Neural progenitor cell (in vitro differentiated cells): ENCODE results near the gene BEND3. TPM values are rescaled to one million over a fixed set of nuclear protein-coding genes. Genes with fewer than 3 reads are reported as not detected.
"Not testable (repeated sequence)": the region's sequence is repeated elsewhere in the genome, so short reads cannot be mapped to it uniquely, and the experiment has no call there.

Experiments
- DNase-seq: peaks from one replicate; pipeline ENCODE4 v3.0.0-alpha.2; 2016; ENCODE audit warnings: low spot score
- H2AFZ ChIP-seq: fragments of 200-600 bp; sonication (generic); replicated peaks from 2 replicates; pipeline ENCODE4 v1.6.1; 2016; ENCODE audit warnings: antibody characterized with exemption
- H3F3A ChIP-seq: fragments of 200-600 bp; sonication (generic); 2 replicates; pipeline ENCODE4 v1.6.1; 2016; ENCODE audit warnings: antibody characterized with exemption, low read depth
- H3K27ac ChIP-seq: fragments of 200-600 bp; sonication (generic); 2 replicates; pipeline ENCODE4 v1.5.1; 2016; ENCODE audit warnings: mild to moderate bottlenecking
- H3K27me3 ChIP-seq: fragments of 200-600 bp; sonication (generic); 2 replicates; pipeline ENCODE4 v1.6.1; 2016; ENCODE audit warnings: mild to moderate bottlenecking, moderate library complexity
- H3K36me3 ChIP-seq: fragments of 200-600 bp; sonication (generic); 2 replicates; pipeline ENCODE4 v1.5.1; 2016
- H3K4me1 ChIP-seq: fragments of 200-600 bp; sonication (generic); 2 replicates; pipeline ENCODE4 v1.6.1; 2016; ENCODE audit warnings: mixed run types
- H3K4me2 ChIP-seq: fragments of 200-600 bp; sonication (generic); 2 replicates; pipeline ENCODE4 v1.6.1; 2016
- H3K4me3 ChIP-seq: fragments of 200-600 bp; sonication (generic); 2 replicates; pipeline ENCODE4 v1.5.1; 2016
- H3K79me2 ChIP-seq: fragments of 200-600 bp; sonication (generic); 2 replicates; pipeline ENCODE4 v1.6.1; 2016; ENCODE audit warnings: low read depth
- H3K9ac ChIP-seq: fragments of 200-600 bp; sonication (generic); 2 replicates; pipeline ENCODE4 v1.6.1; 2016
- H3K9me3 ChIP-seq: fragments of 200-600 bp; sonication (generic); 2 replicates; pipeline ENCODE4 v1.5.1; 2016; ENCODE audit warnings: low read depth
- H4K20me1 ChIP-seq: fragments of 200-600 bp; sonication (generic); 2 replicates; pipeline ENCODE4 v1.6.1; 2016; ENCODE audit warnings: low read depth
- H3K27ac Mint-ChIP-seq: 3 replicates; pipeline ENCODE4 v1.8.0; 2021; ENCODE audit warnings: mixed read lengths
- H3K27me3 Mint-ChIP-seq: 2 replicates; pipeline ENCODE4 v1.8.0; 2022; ENCODE audit warnings: low read depth, mild to moderate bottlenecking, inconsistent platforms, moderate library complexity, mixed read lengths; ENCODE audit not compliant: insufficient read depth
- H3K36me3 Mint-ChIP-seq: 3 replicates; pipeline ENCODE4 v1.8.0; 2021; ENCODE audit warnings: mixed read lengths
- H3K4me1 Mint-ChIP-seq: 3 replicates; pipeline ENCODE4 v1.8.0; 2021; ENCODE audit warnings: mixed read lengths
- H3K4me3 Mint-ChIP-seq: 3 replicates; pipeline ENCODE4 v1.8.0; 2021; ENCODE audit warnings: mild to moderate bottlenecking, moderate library complexity, mixed read lengths
- H3K9me3 Mint-ChIP-seq: 3 replicates; pipeline ENCODE4 v1.8.0; 2020; ENCODE audit warnings: mixed read lengths
- EZH2 ChIP-seq: fragments of 200-600 bp; sonication (generic); IDR thresholded peaks from 2 replicates; pipeline ENCODE4 v1.6.1; 2017; ENCODE audit warnings: antibody characterized with exemption, mild to moderate bottlenecking, moderate library complexity
- EZH2phosphoT487 ChIP-seq: fragments of 200-600 bp; sonication (generic); IDR thresholded peaks from 2 replicates; pipeline ENCODE4 v1.6.1; 2017; ENCODE audit warnings: antibody characterized with exemption
- small RNA-seq: library from RNA; depleted of rRNA; stranded (forward); fragments of <200 nt; gene quantifications from one replicate; pipeline ENCODE3, GENCODE V24; 2015
- total RNA-seq: library from RNA; depleted of rRNA; stranded (reverse); fragments of >200 nt; gene quantifications from 2 replicates; pipeline ENCODE4 v1.2.3, GENCODE V29; 2015; ENCODE audit warnings: low replicate concordance
- TF ChIP-seq, protein P1 (sequence below): fragments of 200-600 bp; sonication (generic); IDR thresholded peaks from 2 replicates; pipeline ENCODE4 v1.5.1; 2017; ENCODE audit warnings: antibody characterized with exemption, mild to moderate bottlenecking

BEND3 gene
- total RNA-seq, 1 donor from 2014 or later: 9.2 TPM

DNA sequence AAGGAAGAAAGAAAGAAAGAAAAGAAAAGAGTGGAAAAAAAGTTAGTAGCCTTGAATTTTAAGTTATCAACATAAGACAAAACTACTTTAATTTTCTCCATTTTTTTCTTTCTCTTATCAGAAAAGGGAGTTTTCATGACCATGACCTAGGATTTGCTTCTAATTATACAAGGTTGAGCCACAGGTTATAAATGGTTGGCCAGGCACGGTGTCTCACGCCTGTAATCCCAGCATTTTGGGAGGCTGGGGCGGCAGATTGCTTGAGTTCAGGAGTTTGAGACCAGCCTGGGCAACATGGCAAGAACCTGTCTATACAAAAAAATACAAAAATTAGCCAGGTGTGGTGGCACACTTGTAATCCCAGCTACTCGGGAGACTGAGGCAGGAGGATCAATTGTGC, 95.1 kb downstream of the BEND3 start:
- H3K4me3 Mint-ChIP-seq: no peak overlapping the region
- H3K27me3 ChIP-seq: no peaks in the 10 kb centered on the region
- no peak overlapping the region for H3K27ac ChIP-seq
- no peak overlapping the region for H3K4me3 ChIP-seq
- no peaks in the 10 kb centered on the region for H3K27me3 Mint-ChIP-seq
- no peaks in the 10 kb centered on the region for H3F3A ChIP-seq
- no peaks in the 10 kb centered on the region for H4K20me1 ChIP-seq
- no peak overlapping the region for H3K4me2 ChIP-seq
- no peak overlapping the region for H2AFZ ChIP-seq
- no peaks in the 10 kb centered on the region for H3K36me3 ChIP-seq
- H3K4me1 Mint-ChIP-seq: no peaks in the 10 kb centered on the region
- no peaks in the 10 kb centered on the region for H3K79me2 ChIP-seq
- H3K9me3 Mint-ChIP-seq: no peaks in the 10 kb centered on the region
- no peaks in the 10 kb centered on the region for H3K9me3 ChIP-seq
- no peaks in the 10 kb centered on the region for H3K36me3 Mint-ChIP-seq
- no peaks in the 10 kb centered on the region for H3K4me1 ChIP-seq
- DNase-seq: no peak
- H3K9ac ChIP-seq: no peak overlapping the region
- TF ChIP-seq EZH2phosphoT487 (no peak), EZH2 (no peak)
- TF ChIP-seq, protein P1, sequence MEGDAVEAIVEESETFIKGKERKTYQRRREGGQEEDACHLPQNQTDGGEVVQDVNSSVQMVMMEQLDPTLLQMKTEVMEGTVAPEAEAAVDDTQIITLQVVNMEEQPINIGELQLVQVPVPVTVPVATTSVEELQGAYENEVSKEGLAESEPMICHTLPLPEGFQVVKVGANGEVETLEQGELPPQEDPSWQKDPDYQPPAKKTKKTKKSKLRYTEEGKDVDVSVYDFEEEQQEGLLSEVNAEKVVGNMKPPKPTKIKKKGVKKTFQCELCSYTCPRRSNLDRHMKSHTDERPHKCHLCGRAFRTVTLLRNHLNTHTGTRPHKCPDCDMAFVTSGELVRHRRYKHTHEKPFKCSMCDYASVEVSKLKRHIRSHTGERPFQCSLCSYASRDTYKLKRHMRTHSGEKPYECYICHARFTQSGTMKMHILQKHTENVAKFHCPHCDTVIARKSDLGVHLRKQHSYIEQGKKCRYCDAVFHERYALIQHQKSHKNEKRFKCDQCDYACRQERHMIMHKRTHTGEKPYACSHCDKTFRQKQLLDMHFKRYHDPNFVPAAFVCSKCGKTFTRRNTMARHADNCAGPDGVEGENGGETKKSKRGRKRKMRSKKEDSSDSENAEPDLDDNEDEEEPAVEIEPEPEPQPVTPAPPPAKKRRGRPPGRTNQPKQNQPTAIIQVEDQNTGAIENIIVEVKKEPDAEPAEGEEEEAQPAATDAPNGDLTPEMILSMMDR: no peak
- no peak overlapping the region for H3K27ac Mint-ChIP-seq

DNA sequence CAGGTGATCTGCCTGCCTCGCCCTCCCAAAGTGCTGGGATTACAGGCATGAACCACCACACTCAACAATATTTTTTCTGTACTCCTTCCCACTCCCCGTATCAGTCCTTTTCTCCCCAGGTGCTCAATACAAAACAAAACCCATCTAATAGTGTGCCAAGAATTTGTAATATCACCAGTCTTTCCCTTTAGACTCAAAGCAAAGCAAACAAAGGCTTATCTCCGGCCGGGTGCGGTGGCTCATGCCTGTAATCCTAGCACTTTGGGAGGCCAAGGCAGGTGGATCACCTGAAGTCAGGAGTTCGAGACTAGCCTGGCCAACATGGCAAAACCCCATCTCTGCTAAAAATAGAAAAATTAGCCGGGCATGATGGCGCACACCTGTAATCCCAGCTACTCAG, 95.7 kb downstream of the BEND3 start:
- H3K9ac ChIP-seq, H3K9me3 Mint-ChIP-seq, H3K4me3 ChIP-seq, H3K79me2 ChIP-seq, H3K9me3 ChIP-seq, DNase-seq, H3F3A ChIP-seq, H3K4me1 Mint-ChIP-seq, H3K4me1 ChIP-seq, H3K36me3 ChIP-seq, H4K20me1 ChIP-seq, H3K4me2 ChIP-seq, H3K4me3 Mint-ChIP-seq, H3K27ac Mint-ChIP-seq, H3K27me3 ChIP-seq, H3K27me3 Mint-ChIP-seq, H3K27ac ChIP-seq, H3K36me3 Mint-ChIP-seq, H2AFZ ChIP-seq: not testable (repeated sequence)

DNA sequence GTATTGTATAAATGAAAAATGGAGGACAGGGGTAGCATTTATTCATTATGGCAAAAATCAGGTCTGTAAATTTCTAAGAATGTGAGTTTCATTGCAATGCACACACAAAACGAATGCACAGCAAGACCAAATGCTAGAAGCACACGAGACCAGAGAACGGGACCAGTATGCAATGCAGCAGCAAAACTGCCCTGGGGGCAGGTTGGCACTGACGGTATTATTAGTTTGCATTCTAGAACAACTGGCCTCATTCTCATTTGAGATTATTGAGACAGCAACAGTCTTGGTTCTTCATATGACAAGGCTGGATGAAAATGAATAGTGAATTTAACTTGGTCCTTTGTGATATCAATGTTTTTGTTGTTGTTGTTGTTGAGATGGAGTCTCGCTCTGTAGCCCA, 96.3 kb downstream of the BEND3 start:
- Mint-ChIP-seq H3K4me1 (no peaks in the 10 kb centered on the region), H3K27me3 (no peaks in the 10 kb centered on the region), H3K9me3 (no peaks in the 10 kb centered on the region), H3K4me3 (no peak overlapping the region), H3K27ac (no peak overlapping the region), H3K36me3 (no peaks in the 10 kb centered on the region)
- no peaks in the 10 kb centered on the region for H4K20me1 ChIP-seq
- H3K9ac ChIP-seq: no peak overlapping the region
- no peak overlapping the region for H2AFZ ChIP-seq
- no peaks in the 10 kb centered on the region for H3K36me3 ChIP-seq
- no peaks in the 10 kb centered on the region for H3K79me2 ChIP-seq
- no peak overlapping the region for H3K4me2 ChIP-seq
- no peaks in the 10 kb centered on the region for H3K27me3 ChIP-seq
- no peaks in the 10 kb centered on the region for H3K9me3 ChIP-seq
- no peak for TF ChIP-seq EZH2
- TF ChIP-seq, protein P1: no peak
- no peak for TF ChIP-seq EZH2phosphoT487
- DNase-seq: no peak
- H3K4me3 ChIP-seq: no peak overlapping the region
- no peaks in the 10 kb centered on the region for H3F3A ChIP-seq
- no peak overlapping the region for H3K27ac ChIP-seq
- H3K4me1 ChIP-seq: no peaks in the 10 kb centered on the region

Small RNAs within 50 kb of the gene (small RNA-seq; reads per million reads assigned to genes)
- gene RNU6-1299P: not detected

Other genes starting within 250 kb of the BEND3 start
- 330 and 448 TPM in 2 replicates for gene CD24, start 140.8 kb downstream of the BEND3 start, total RNA-seq
- 13.2 and 20.8 TPM in 2 replicates for gene MTRES1, start 87.3 kb downstream of the BEND3 start, total RNA-seq